ENCODE measurements around the gene INF2.

The INF2 gene

GRCh38 chr14:104689109-104689880, at the start of gene INF2:
Gene INF2 (plus strand): TSS chr14:104689618. CDS start chr14:104701366, 11,748 bp downstream.
- no peak within 1 kb of the TSS for H3K4me3 ChIP-seq (ENCODE audit: low read depth in 1 of 2, low read length in 1 of 2)
- no peak within 1 kb of the TSS for H3K27ac ChIP-seq
- no peaks in the 10 kb centered on the region for H3K9me3 ChIP-seq
- TF ChIP-seq, protein P1, sequence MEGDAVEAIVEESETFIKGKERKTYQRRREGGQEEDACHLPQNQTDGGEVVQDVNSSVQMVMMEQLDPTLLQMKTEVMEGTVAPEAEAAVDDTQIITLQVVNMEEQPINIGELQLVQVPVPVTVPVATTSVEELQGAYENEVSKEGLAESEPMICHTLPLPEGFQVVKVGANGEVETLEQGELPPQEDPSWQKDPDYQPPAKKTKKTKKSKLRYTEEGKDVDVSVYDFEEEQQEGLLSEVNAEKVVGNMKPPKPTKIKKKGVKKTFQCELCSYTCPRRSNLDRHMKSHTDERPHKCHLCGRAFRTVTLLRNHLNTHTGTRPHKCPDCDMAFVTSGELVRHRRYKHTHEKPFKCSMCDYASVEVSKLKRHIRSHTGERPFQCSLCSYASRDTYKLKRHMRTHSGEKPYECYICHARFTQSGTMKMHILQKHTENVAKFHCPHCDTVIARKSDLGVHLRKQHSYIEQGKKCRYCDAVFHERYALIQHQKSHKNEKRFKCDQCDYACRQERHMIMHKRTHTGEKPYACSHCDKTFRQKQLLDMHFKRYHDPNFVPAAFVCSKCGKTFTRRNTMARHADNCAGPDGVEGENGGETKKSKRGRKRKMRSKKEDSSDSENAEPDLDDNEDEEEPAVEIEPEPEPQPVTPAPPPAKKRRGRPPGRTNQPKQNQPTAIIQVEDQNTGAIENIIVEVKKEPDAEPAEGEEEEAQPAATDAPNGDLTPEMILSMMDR (IDR thresholded peaks at IDR 0.05): no peak
- peaks cover 71% of the 10 kb centered on the region for H3K27me3 ChIP-seq
- H3K4me1 ChIP-seq (ENCODE audit: control insufficient read depth in 1 of 2, insufficient read depth in 1 of 2, low read depth in 1 of 2, low read length in 1 of 2): peaks cover 5 to 8% of the 10 kb centered on the region in 2 experiments
- no peaks in the 10 kb centered on the region for H3K36me3 ChIP-seq

GRCh38 chr14:104639885-104640548, 49.4 kb upstream of the INF2 start:
- TF ChIP-seq, protein P1 (IDR thresholded peaks at IDR 0.05): no peak
- Histone ChIP-seq H3K4me1 (ENCODE audit: control insufficient read depth in 1 of 2, insufficient read depth in 1 of 2, low read depth in 1 of 2, low read length in 1 of 2) (no peaks in the 10 kb centered on the region), H3K27ac (no peak overlapping the region), H3K36me3 (no peaks in the 10 kb centered on the region), H3K9me3 (no peaks in the 10 kb centered on the region), H3K27me3 (peaks cover 14% of the 10 kb centered on the region), H3K4me3 (ENCODE audit: low read depth in 1 of 2, low read length in 1 of 2) (no peak overlapping the region)

DNA sequence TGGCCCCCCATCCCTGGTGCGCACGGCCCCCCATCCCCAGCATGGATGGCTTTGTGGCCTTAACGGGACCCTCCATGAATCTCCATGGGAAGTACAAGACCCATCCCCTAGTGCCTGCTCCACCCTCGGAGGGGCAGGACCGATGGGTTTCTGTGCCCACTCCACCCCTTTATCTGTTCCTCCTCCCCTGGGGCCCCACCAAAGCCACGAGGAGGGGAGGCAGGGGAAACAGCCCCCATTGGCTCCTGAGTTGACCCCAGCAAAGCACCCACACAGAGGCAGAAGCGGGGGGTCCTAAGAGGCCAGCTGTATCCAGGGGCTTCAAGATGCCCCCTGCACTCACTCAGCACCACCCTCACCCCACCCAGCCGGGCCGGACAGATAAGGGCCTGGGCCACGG, 48.7 kb upstream of the INF2 start:
- Histone ChIP-seq H3K4me3 (ENCODE audit: low read depth in 1 of 2, low read length in 1 of 2) (no peak overlapping the region), H3K27me3 (peaks cover 14% of the 10 kb centered on the region), H3K9me3 (no peaks in the 10 kb centered on the region), H3K36me3 (no peaks in the 10 kb centered on the region), H3K27ac (no peak overlapping the region), H3K4me1 (ENCODE audit: control insufficient read depth in 1 of 2, insufficient read depth in 1 of 2, low read depth in 1 of 2, low read length in 1 of 2) (no peaks in the 10 kb centered on the region)
- TF ChIP-seq, protein P1 (IDR thresholded peaks at IDR 0.05): no peak

GRCh38 chr14:104641753-104642539, 47.5 kb upstream of the INF2 start:
- Histone ChIP-seq H3K4me3 (ENCODE audit: low read depth in 1 of 2, low read length in 1 of 2) (no peak overlapping the region), H3K27ac (no peak overlapping the region), H3K9me3 (no peaks in the 10 kb centered on the region), H3K4me1 (ENCODE audit: control insufficient read depth in 1 of 2, insufficient read depth in 1 of 2, low read depth in 1 of 2, low read length in 1 of 2) (no peaks in the 10 kb centered on the region), H3K27me3 (peaks cover 14% of the 10 kb centered on the region), H3K36me3 (no peaks in the 10 kb centered on the region)
- TF ChIP-seq, protein P1 (IDR thresholded peaks at IDR 0.05): no peak

GRCh38 chr14:104642540-104642868, 46.9 kb upstream of the INF2 start:
- TF ChIP-seq, protein P1 (IDR thresholded peaks at IDR 0.05): no peak
- no peak overlapping the region for H3K4me3 ChIP-seq (ENCODE audit: low read depth in 1 of 2, low read length in 1 of 2)
- H3K9me3 ChIP-seq: no peaks in the 10 kb centered on the region
- H3K4me1 ChIP-seq (ENCODE audit: control insufficient read depth in 1 of 2, insufficient read depth in 1 of 2, low read depth in 1 of 2, low read length in 1 of 2): no peaks in the 10 kb centered on the region
- peaks cover 14% of the 10 kb centered on the region for H3K27me3 ChIP-seq
- no peaks in the 10 kb centered on the region for H3K36me3 ChIP-seq
- H3K27ac ChIP-seq: no peak overlapping the region

Measured in neutrophil (primary cell).